ENCODE measurements around the gene TPRN. TPM values are rescaled to one million over a fixed set of nuclear protein-coding genes. Genes with fewer than 3 reads are reported as not detected.

The TPRN gene
- total RNA-seq, 1 experiment from 2014 or later: 37.7 TPM

GRCh38 chr9:137219757-137220316 lies 19.3 kb upstream of the TPRN start:
- H3K27ac Mint-ChIP-seq (ENCODE audit: unreplicated experiment): no peak overlapping the region
- no peaks in the 10 kb centered on the region for H3K9me3 Mint-ChIP-seq (ENCODE audit: unreplicated experiment)
- peaks cover 34% of the 10 kb centered on the region for H3K36me3 Mint-ChIP-seq (ENCODE audit: insufficient read depth, unreplicated experiment)
- H3K36me3 ChIP-seq (ENCODE audit: control insufficient read depth, insufficient read depth, low read length): no peaks in the 10 kb centered on the region
- H3K4me1 Mint-ChIP-seq (ENCODE audit: low read depth, unreplicated experiment): peaks cover 6% of the 10 kb centered on the region
- peak overlapping the region; percentile 51 for H3K4me3 Mint-ChIP-seq (ENCODE audit: unreplicated experiment)
- H3K4me3 ChIP-seq (ENCODE audit: low read depth, low read length): no peak overlapping the region
- TF ChIP-seq CTCF (IDR thresholded peaks at IDR 0.05; ENCODE audit: insufficient read depth in 1 of 2, low read depth in 1 of 2, low read length in 1 of 2, severe bottlenecking in 1 of 2, unreplicated experiment in 1 of 2): no peak
- no TSS peak for BruUV-seq (replicated peaks)
- CTCF ChIA-PET: no interaction called here
- DNase-seq: no peak
- H3K9me3 ChIP-seq: no peaks in the 10 kb centered on the region
- H3K4me1 ChIP-seq: peaks cover 25% of the 10 kb centered on the region
- no peaks in the 10 kb centered on the region for H3K27me3 Mint-ChIP-seq (ENCODE audit: insufficient read depth, unreplicated experiment)
- no peaks in the 10 kb centered on the region for H3K27me3 ChIP-seq (replicated peaks; ENCODE audit: control insufficient read depth, insufficient read depth, low read length)
- POLR2A ChIA-PET: no interaction called here
- intact Hi-C loops (cut with micrococcal nuclease; ENCODE audit: unreplicated experiment): loop anchor here (1.0 kb wide), 1 partner anchor 20 kb away; the partner anchor contains the start of gene TPRN

- BruUV-seq (replicated peaks): no TSS peak
- Histone ChIP-seq H3K9me3 (no peaks in the 10 kb centered on the region), H3K27me3 (replicated peaks; ENCODE audit: control insufficient read depth, insufficient read depth, low read length) (no peaks in the 10 kb centered on the region), H3K36me3 (ENCODE audit: control insufficient read depth, insufficient read depth, low read length) (no peaks in the 10 kb centered on the region), H3K4me3 (ENCODE audit: low read depth, low read length) (no peak overlapping the region), H3K4me1 (peaks cover 25% of the 10 kb centered on the region)
- intact Hi-C loops (cut with micrococcal nuclease; ENCODE audit: unreplicated experiment): loop anchor here (1.0 kb wide), 1 partner anchor 19 kb away; the partner anchor contains the start of gene TPRN
- H3K4me3 Mint-ChIP-seq (ENCODE audit: unreplicated experiment): peak overlapping the region; percentile 31
- TF ChIP-seq CTCF (IDR thresholded peaks at IDR 0.05; ENCODE audit: insufficient read depth in 1 of 2, low read depth in 1 of 2, low read length in 1 of 2, severe bottlenecking in 1 of 2, unreplicated experiment in 1 of 2): no peak
- H3K4me1 Mint-ChIP-seq (ENCODE audit: low read depth, unreplicated experiment): peaks cover 6% of the 10 kb centered on the region
- CTCF ChIA-PET: interaction anchor here (0.8 to 0.9 kb wide), 3 partner anchors 18 to 189 kb away, joined by 3 to 8 read pairs (median 3); partner anchors contain the start of gene SSNA1
- no peaks in the 10 kb centered on the region for H3K27me3 Mint-ChIP-seq (ENCODE audit: insufficient read depth, unreplicated experiment)
- DNase-seq: peak; percentile 76 to 81
- peaks cover 38% of the 10 kb centered on the region for H3K36me3 Mint-ChIP-seq (ENCODE audit: insufficient read depth, unreplicated experiment)
- H3K9me3 Mint-ChIP-seq (ENCODE audit: unreplicated experiment): no peaks in the 10 kb centered on the region
- POLR2A ChIA-PET: interaction anchor here (0.5 kb wide), 1 partner anchor 28 kb away, joined by 5 read pairs; no protein-coding TSS in a partner anchor
- H3K27ac Mint-ChIP-seq (ENCODE audit: unreplicated experiment): no peak overlapping the region
These were observed 18.3 kb upstream of the TPRN start for GRCh38 chr9:137218754-137219271.

DNA sequence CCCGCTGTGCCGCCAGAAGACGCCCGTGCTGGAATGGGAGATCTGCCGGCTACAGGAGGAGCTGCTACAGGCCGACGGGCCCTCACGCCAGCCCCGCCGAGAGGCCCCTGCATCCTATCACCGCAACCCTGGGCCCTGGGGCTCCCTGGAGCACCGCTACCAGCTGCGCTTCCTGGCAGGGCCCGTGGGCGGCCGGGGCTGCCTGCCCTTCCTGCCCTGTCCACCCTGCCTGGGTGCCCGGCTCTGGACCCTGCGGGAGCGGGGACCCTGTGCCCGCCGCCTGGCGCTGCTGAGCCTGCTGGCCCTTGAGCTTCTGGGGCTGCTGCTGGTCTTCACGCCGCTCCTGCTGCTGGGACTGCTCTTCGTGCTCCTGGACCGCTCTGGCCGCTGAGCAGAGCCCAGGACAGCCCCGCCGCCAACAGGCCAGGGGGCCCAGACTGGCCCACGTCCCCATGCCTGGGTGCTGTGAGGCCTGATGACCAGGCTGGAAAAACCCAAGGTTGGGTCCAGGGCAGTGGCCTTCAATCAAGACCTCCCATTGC lies 17.7 kb upstream of the TPRN start:
- Mint-ChIP-seq H3K36me3 (ENCODE audit: insufficient read depth, unreplicated experiment) (peaks cover 33% of the 10 kb centered on the region), H3K4me1 (ENCODE audit: low read depth, unreplicated experiment) (peaks cover 6% of the 10 kb centered on the region), H3K27me3 (ENCODE audit: insufficient read depth, unreplicated experiment) (no peaks in the 10 kb centered on the region), H3K27ac (ENCODE audit: unreplicated experiment) (no peak overlapping the region), H3K4me3 (ENCODE audit: unreplicated experiment) (peak overlapping the region; percentile 31), H3K9me3 (ENCODE audit: unreplicated experiment) (no peaks in the 10 kb centered on the region)
- Histone ChIP-seq H3K9me3 (no peaks in the 10 kb centered on the region), H3K36me3 (ENCODE audit: control insufficient read depth, insufficient read depth, low read length) (no peaks in the 10 kb centered on the region), H3K4me3 (ENCODE audit: low read depth, low read length) (no peak overlapping the region), H3K27me3 (replicated peaks; ENCODE audit: control insufficient read depth, insufficient read depth, low read length) (no peaks in the 10 kb centered on the region), H3K4me1 (peaks cover 25% of the 10 kb centered on the region)
- no TSS peak for BruUV-seq (replicated peaks)
- no peak for TF ChIP-seq CTCF (IDR thresholded peaks at IDR 0.05; ENCODE audit: insufficient read depth in 1 of 2, low read depth in 1 of 2, low read length in 1 of 2, severe bottlenecking in 1 of 2, unreplicated experiment in 1 of 2)
- intact Hi-C loops (cut with micrococcal nuclease; ENCODE audit: unreplicated experiment): no loop called here
- no peak for DNase-seq
- CTCF ChIA-PET: interaction anchor here (0.8 kb wide), 2 partner anchors 18 to 189 kb away, joined by 3 to 8 read pairs; no protein-coding TSS in a partner anchor
- POLR2A ChIA-PET: interaction anchor here (0.5 to 0.6 kb wide), 2 partner anchors 13 to 28 kb away, joined by 3 to 5 read pairs; partner anchors contain the start of genes NDOR1 and TMEM203
